HCT116 (cell line): ENCODE results near the gene SMPDL3B.

Experiments
- CBX3 ChIP-seq: IDR thresholded peaks from 2 replicates; pipeline ENCODE4 v1.6.1; 2012; ENCODE audit warnings: low read depth
- EZH2 ChIP-seq: fragments of 200-600 bp; sonication (generic); IDR thresholded peaks from 2 replicates; pipeline ENCODE4 v1.6.1; 2017; ENCODE audit warnings: antibody characterized with exemption, mixed run types
- JUND ChIP-seq: IDR thresholded peaks from 2 replicates; pipeline ENCODE4 v1.6.1; 2012
- POLR2A ChIP-seq: IDR thresholded peaks from 2 replicates; pipeline ENCODE4 v1.7.0; 2011; ENCODE audit warnings: borderline replicate concordance; ENCODE audit not compliant: insufficient read depth, insufficient read length; ENCODE audit errors: extremely low read depth
- RAD21 ChIP-seq: IDR thresholded peaks from 2 replicates; pipeline ENCODE4 v1.6.1; 2012; ENCODE audit warnings: low read depth, mild to moderate bottlenecking
- SIN3A ChIP-seq: IDR thresholded peaks from 2 replicates; pipeline ENCODE4 v1.6.1; 2012; ENCODE audit warnings: low read depth
- YY1 ChIP-seq: IDR thresholded peaks from 2 replicates; pipeline ENCODE4 v1.6.1; 2011; ENCODE audit warnings: low read length, low read depth, moderate library complexity, mild to moderate bottlenecking; ENCODE audit not compliant: insufficient replicate concordance; ENCODE audit errors: extremely low read depth
- TF ChIP-seq, protein P1 (sequence below), 3 experiments: fragments of 200-600 bp in 1 of 3; sonication (generic) in 1 of 3; IDR thresholded peaks in 2 of 3; conservative IDR thresholded peaks in 1 of 3; 2 replicates each; pipeline ENCODE4 v1.5.1; 2012 to 2017; ENCODE audit warnings: low read depth in 2 of 3, low read length in 2 of 3, antibody characterized with exemption in 1 of 3, borderline replicate concordance in 1 of 3, control low read depth in 1 of 3, mild to moderate bottlenecking in 1 of 3, mixed read lengths in 1 of 3, mixed run types in 1 of 3, moderate library complexity in 1 of 3; ENCODE audit not compliant: insufficient read depth in 1 of 3

GRCh38 chr1:27915082-27915575 lies 19.7 kb upstream of the SMPDL3B start:
- no peak for TF ChIP-seq SIN3A
- TF ChIP-seq, protein P1, sequence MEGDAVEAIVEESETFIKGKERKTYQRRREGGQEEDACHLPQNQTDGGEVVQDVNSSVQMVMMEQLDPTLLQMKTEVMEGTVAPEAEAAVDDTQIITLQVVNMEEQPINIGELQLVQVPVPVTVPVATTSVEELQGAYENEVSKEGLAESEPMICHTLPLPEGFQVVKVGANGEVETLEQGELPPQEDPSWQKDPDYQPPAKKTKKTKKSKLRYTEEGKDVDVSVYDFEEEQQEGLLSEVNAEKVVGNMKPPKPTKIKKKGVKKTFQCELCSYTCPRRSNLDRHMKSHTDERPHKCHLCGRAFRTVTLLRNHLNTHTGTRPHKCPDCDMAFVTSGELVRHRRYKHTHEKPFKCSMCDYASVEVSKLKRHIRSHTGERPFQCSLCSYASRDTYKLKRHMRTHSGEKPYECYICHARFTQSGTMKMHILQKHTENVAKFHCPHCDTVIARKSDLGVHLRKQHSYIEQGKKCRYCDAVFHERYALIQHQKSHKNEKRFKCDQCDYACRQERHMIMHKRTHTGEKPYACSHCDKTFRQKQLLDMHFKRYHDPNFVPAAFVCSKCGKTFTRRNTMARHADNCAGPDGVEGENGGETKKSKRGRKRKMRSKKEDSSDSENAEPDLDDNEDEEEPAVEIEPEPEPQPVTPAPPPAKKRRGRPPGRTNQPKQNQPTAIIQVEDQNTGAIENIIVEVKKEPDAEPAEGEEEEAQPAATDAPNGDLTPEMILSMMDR (IDR thresholded peaks at IDR 0.05 in 2 of 3, conservative IDR thresholded peaks at IDR 0.05 in 1 of 3; ENCODE audit: borderline replicate concordance in 1 of 3, insufficient read depth in 1 of 3, low read depth in 2 of 3, low read length in 2 of 3), result no peak
- no peak for TF ChIP-seq RAD21
- TF ChIP-seq YY1, result no peak
- TF ChIP-seq EZH2, result no peak
- no peak for TF ChIP-seq POLR2A
- TF ChIP-seq JUND, result no peak
- TF ChIP-seq CBX3, result peak; percentile 68
